ENCODE measurements around the gene LMCD1. TPM values are rescaled to one million over a fixed set of nuclear protein-coding genes. Genes with fewer than 3 reads are reported as not detected.

LMCD1 gene
- 10.0 and 18.1 TPM in 2 replicates for total RNA-seq (2014; rRNA removed; shearing (Covaris generic))

GRCh38 chr3:8501371-8502131 lies at the start of gene LMCD1:
LMCD1 (plus strand) TSS chr3:8501823; CDS start chr3:8501939, 116 bp downstream.
- peak; percentile 94 for DNase-seq (ENCODE audit: low read depth)

GRCh38 chr3:8452112-8452511 lies 49.5 kb upstream of the LMCD1 start:
- DNase-seq (ENCODE audit: low read depth): no peak

GRCh38 chr3:8453153-8453552 lies 48.5 kb upstream of the LMCD1 start:
- DNase-seq (ENCODE audit: low read depth): no peak

- DNase-seq (ENCODE audit: low read depth): no peak
Observed at GRCh38 chr3:8455526-8456411, 45.9 kb upstream of the LMCD1 start.

- no peak for DNase-seq (ENCODE audit: low read depth)
Observed at GRCh38 chr3:8456412-8456811, 45.2 kb upstream of the LMCD1 start.

- no peak for DNase-seq (ENCODE audit: low read depth)
Observed at GRCh38 chr3:8457039-8457438, 44.6 kb upstream of the LMCD1 start.

- DNase-seq (ENCODE audit: low read depth): peak; percentile 46
Observed at GRCh38 chr3:8458238-8458661, 43.4 kb upstream of the LMCD1 start.

- DNase-seq (ENCODE audit: low read depth): peak; percentile 82
Observed at GRCh38 chr3:8458711-8459110, 42.9 kb upstream of the LMCD1 start.

GRCh38 chr3:8460050-8460708 lies 41.4 kb upstream of the LMCD1 start:
- no peak for DNase-seq (ENCODE audit: low read depth)

GRCh38 chr3:8460815-8461456 lies 40.7 kb upstream of the LMCD1 start:
- DNase-seq (ENCODE audit: low read depth): peak; percentile 84

- no peak for DNase-seq (ENCODE audit: low read depth)
Observed at GRCh38 chr3:8464668-8465067, 37.0 kb upstream of the LMCD1 start.

- no peak for DNase-seq (ENCODE audit: low read depth)
Observed at GRCh38 chr3:8466526-8466925, 35.1 kb upstream of the LMCD1 start.

GRCh38 chr3:8470801-8471200 lies 30.8 kb upstream of the LMCD1 start:
- DNase-seq (ENCODE audit: low read depth): no peak

- DNase-seq (ENCODE audit: low read depth): no peak
Observed at GRCh38 chr3:8472549-8472948, 29.1 kb upstream of the LMCD1 start.

GRCh38 chr3:8473029-8473428 lies 28.6 kb upstream of the LMCD1 start:
- DNase-seq (ENCODE audit: low read depth): no peak

- no peak for DNase-seq (ENCODE audit: low read depth)
Observed at GRCh38 chr3:8473990-8474389, 27.6 kb upstream of the LMCD1 start.

GRCh38 chr3:8474991-8475390 lies 26.6 kb upstream of the LMCD1 start:
- no peak for DNase-seq (ENCODE audit: low read depth)

GRCh38 chr3:8480699-8481098 lies 20.9 kb upstream of the LMCD1 start:
- no peak for DNase-seq (ENCODE audit: low read depth)

- DNase-seq (ENCODE audit: low read depth): no peak
Observed at GRCh38 chr3:8481380-8481779, 20.2 kb upstream of the LMCD1 start.

- peak; percentile 35 for DNase-seq (ENCODE audit: low read depth)
Observed at GRCh38 chr3:8482263-8482662, 19.4 kb upstream of the LMCD1 start.

GRCh38 chr3:8482960-8483665 lies 18.5 kb upstream of the LMCD1 start:
- peak; percentile 96 for DNase-seq (ENCODE audit: low read depth)

All from M059J (cell line).